Measurements from ENCODE around the gene RRAS2. TPM values are rescaled to one million over a fixed set of nuclear protein-coding genes. Genes with fewer than 3 reads are reported as not detected.

RRAS2 gene
- total RNA-seq, 4 donors from 2014 or later, result 12.3 to 86.0 (median 41.7) TPM

DNA sequence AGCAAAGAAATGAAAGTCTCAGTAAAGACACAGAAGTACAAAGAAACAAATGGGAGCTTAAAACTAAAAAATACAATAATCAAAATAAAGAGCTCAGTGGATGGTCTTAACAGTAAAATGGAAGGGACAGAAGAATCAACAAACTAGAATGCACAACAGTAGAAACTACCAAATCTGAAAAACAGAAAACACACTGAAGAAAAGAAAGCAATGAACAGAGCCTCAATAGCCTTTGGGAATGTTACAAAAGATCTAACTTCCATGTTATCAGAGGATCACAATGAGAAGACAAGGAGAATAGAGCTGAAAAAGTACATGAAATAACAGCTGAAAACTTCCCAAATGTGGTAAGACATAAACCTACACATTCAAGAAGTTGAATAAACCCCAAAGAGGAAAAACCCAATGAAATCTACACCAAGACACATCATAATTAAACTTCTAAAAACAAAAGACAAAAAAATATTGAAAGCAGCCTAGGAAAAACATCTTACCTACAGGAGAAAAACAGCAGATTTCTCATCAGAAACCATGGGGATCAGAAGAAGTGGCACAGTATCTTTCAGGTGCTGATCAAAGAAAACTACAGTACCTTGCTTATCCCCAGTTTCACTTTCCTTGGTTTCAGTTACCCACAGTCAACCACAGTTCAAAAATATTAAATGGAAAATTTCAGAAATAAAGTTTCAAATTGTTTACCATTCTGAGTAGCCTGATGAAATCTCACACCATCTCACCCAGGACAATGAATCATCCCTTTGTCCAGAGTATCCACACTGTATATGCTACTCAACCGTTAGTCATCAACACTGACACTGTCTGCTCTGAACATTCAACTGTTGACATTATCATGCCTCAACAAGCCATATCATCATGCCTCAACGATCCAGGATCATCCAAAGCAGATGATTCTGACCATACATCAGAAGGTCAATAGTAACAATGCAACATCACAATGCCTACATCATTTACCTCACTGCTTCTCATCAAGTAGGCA lies 22.2 kb downstream of the RRAS2 start:
- Histone ChIP-seq H3K4me1 (no peaks in the 10 kb centered on the region), H3K9me3 (no peaks in the 10 kb centered on the region), H3K27ac (no peak overlapping the region), H3K4me3 (no peak overlapping the region), H3K27me3 (no peaks in the 10 kb centered on the region), H3K36me3 (no peaks in the 10 kb centered on the region)
- intact Hi-C loops (cut with DNase I; ENCODE audit: low total_unique reads), result no loop called here
- TF ChIP-seq, protein P1, sequence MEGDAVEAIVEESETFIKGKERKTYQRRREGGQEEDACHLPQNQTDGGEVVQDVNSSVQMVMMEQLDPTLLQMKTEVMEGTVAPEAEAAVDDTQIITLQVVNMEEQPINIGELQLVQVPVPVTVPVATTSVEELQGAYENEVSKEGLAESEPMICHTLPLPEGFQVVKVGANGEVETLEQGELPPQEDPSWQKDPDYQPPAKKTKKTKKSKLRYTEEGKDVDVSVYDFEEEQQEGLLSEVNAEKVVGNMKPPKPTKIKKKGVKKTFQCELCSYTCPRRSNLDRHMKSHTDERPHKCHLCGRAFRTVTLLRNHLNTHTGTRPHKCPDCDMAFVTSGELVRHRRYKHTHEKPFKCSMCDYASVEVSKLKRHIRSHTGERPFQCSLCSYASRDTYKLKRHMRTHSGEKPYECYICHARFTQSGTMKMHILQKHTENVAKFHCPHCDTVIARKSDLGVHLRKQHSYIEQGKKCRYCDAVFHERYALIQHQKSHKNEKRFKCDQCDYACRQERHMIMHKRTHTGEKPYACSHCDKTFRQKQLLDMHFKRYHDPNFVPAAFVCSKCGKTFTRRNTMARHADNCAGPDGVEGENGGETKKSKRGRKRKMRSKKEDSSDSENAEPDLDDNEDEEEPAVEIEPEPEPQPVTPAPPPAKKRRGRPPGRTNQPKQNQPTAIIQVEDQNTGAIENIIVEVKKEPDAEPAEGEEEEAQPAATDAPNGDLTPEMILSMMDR (IDR thresholded peaks at IDR 0.05), result no peak
- TF ChIP-seq POLR2AphosphoS5 (IDR thresholded peaks at IDR 0.05) (no peak), POLR2A (IDR thresholded peaks at IDR 0.05) (no peak), EP300 (IDR thresholded peaks at IDR 0.05; ENCODE audit: low read depth) (no peak)
- DNase-seq, result no peak
- in situ Hi-C loops (cut with MboI; ENCODE audit: low pct_ligation_motif_present in 1 of 4, low pct_unique_long_range_greater_than_20kb in 1 of 4, low sequenced_read_pairs in 3 of 4), result no loop called here
- WGBS, 2 donors (ENCODE audit: low coverage in 1 of 2), result 81% methylated on average over 2 of the region's 2 CpGs; no CpG with 5 or more reads in 1 of the 2 donors

DNA sequence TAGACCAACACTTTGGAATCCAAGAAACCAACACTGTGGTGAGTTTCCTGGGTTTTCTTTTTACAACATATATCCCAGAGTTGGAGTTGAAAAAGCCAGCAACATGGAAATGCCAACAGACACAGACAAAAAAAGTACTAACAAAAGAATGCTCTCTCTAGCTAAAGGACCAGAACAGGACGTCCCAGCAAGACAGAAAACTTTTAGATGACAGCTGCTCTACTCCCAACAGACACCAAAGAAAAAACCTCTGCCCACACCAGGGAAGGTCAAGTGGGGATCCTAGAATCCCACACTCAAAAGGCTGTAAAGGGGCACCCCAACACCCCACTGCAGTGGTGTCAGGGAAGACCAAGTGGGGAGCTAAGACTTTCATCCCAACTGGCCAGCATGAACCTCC lies 23.3 kb downstream of the RRAS2 start:
- intact Hi-C loops (cut with DNase I; ENCODE audit: low total_unique reads) (no loop called here), in situ Hi-C loops (cut with MboI; ENCODE audit: low pct_ligation_motif_present in 1 of 4, low pct_unique_long_range_greater_than_20kb in 1 of 4, low sequenced_read_pairs in 3 of 4) (no loop called here)
- Histone ChIP-seq H3K4me3 (no peak overlapping the region), H3K27ac (no peak overlapping the region), H3K9me3 (no peaks in the 10 kb centered on the region), H3K4me1 (no peaks in the 10 kb centered on the region), H3K36me3 (no peaks in the 10 kb centered on the region), H3K27me3 (no peaks in the 10 kb centered on the region)
- 84 to 100% methylated on average over 1 of the region's 1 CpG for WGBS, 2 donors (ENCODE audit: low coverage in 1 of 2)
- no peak for TF ChIP-seq POLR2A (IDR thresholded peaks at IDR 0.05)
- no peak for TF ChIP-seq EP300 (IDR thresholded peaks at IDR 0.05; ENCODE audit: low read depth)
- TF ChIP-seq POLR2AphosphoS5 (IDR thresholded peaks at IDR 0.05), result no peak
- TF ChIP-seq, protein P1 (IDR thresholded peaks at IDR 0.05), result no peak
- DNase-seq, result no peak

DNA sequence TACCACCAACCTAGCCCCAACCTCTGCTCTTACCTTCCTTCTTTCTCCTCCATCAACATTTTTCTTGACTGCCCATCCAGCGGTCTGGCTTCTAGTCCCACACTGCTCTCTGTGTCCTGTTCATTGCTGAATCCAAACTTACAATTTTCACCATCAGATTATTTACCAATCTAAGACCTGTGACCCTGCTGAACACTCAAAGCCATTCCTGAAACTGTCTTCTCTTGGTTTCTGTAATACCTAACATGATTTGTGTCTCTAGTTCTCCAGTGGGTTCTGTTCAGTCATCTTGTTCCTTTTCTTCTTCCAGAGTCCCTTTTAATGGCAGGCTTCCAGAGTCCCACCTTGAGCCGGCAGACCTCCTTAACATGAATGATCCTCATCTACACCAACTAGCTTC lies 24.1 kb downstream of the RRAS2 start:
- DNase-seq, result no peak
- Histone ChIP-seq H3K4me1 (no peaks in the 10 kb centered on the region), H3K9me3 (no peaks in the 10 kb centered on the region), H3K4me3 (no peak overlapping the region), H3K27me3 (no peaks in the 10 kb centered on the region), H3K27ac (no peak overlapping the region), H3K36me3 (no peaks in the 10 kb centered on the region)
- WGBS, 2 donors (ENCODE audit: low coverage in 1 of 2), result 83 to 84% methylated on average over 1 to 2 of the region's 2 CpGs
- TF ChIP-seq, protein P1 (IDR thresholded peaks at IDR 0.05), result no peak
- no peak for TF ChIP-seq EP300 (IDR thresholded peaks at IDR 0.05; ENCODE audit: low read depth)
- TF ChIP-seq POLR2A (IDR thresholded peaks at IDR 0.05), result no peak
- TF ChIP-seq POLR2AphosphoS5 (IDR thresholded peaks at IDR 0.05), result no peak
- in situ Hi-C loops (cut with MboI; ENCODE audit: low pct_ligation_motif_present in 1 of 4, low pct_unique_long_range_greater_than_20kb in 1 of 4, low sequenced_read_pairs in 3 of 4) (no loop called here), intact Hi-C loops (cut with DNase I; ENCODE audit: low total_unique reads) (loop anchor here (5.0 kb wide), 1 partner anchor 248 kb away; no protein-coding TSS in a partner anchor)

DNA sequence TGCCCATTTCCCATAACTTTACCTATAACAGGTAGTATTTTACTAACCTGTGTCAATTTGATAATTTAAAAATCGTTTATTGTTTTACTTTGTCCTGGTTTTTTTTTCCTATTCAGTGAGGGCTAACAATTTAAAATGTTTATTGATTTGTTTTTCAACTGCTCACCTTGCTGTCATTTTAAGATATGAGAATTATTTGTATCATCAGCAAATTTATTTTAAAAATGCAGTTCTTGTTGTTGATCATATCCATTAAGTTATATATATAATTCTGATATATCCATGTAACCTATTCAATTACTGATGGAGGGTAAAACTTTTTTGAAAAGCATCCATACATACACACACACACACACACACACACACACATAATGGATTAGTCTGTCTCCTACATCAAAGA lies 24.8 kb downstream of the RRAS2 start:
- Histone ChIP-seq H3K9me3 (no peaks in the 10 kb centered on the region), H3K27me3 (no peaks in the 10 kb centered on the region), H3K4me3 (no peak overlapping the region), H3K4me1 (no peaks in the 10 kb centered on the region), H3K36me3 (no peaks in the 10 kb centered on the region), H3K27ac (no peak overlapping the region)
- no peak for DNase-seq
- WGBS, 2 donors (ENCODE audit: low coverage in 1 of 2), result 70 to 75% methylated on average over 1 of the region's 1 CpG
- in situ Hi-C loops (cut with MboI; ENCODE audit: low pct_ligation_motif_present in 1 of 4, low pct_unique_long_range_greater_than_20kb in 1 of 4, low sequenced_read_pairs in 3 of 4) (no loop called here), intact Hi-C loops (cut with DNase I; ENCODE audit: low total_unique reads) (loop anchor here (5.0 kb wide), 1 partner anchor 247 kb away; no protein-coding TSS in a partner anchor)
- no peak for TF ChIP-seq POLR2A (IDR thresholded peaks at IDR 0.05)
- no peak for TF ChIP-seq POLR2AphosphoS5 (IDR thresholded peaks at IDR 0.05)
- TF ChIP-seq EP300 (IDR thresholded peaks at IDR 0.05; ENCODE audit: low read depth), result no peak
- TF ChIP-seq, protein P1 (IDR thresholded peaks at IDR 0.05), result no peak

Data from transverse colon (tissue), 4 donors.